Thyroid gland (tissue), 4 donors: ENCODE data around the gene AP1B1. TPM values are rescaled to one million over a fixed set of nuclear protein-coding genes. Genes with fewer than 3 reads are reported as not detected.

Source experiments
- DNase-seq, 2 donors: peaks; one replicate each; pipeline ENCODE4 v3.0.0-alpha.2; 2019
- H3K27ac ChIP-seq, 3 donors: fragments of 200-600 bp; sonication (generic); 1 replicate in 2 of 3; 2 replicates in 1 of 3; pipeline ENCODE4 v1.5.1; 2016 to 2019; ENCODE audit warnings: mild to moderate bottlenecking in 1 of 3, moderate library complexity in 1 of 3
- H3K27me3 ChIP-seq: fragments of 200-600 bp; sonication (generic); one replicate; pipeline ENCODE4 v1.5.1; 2019
- H3K36me3 ChIP-seq, 2 donors: fragments of 200-600 bp; sonication (generic); one replicate each; pipeline ENCODE4 v1.5.1; 2016 to 2019
- H3K4me1 ChIP-seq, 2 donors: fragments of 200-600 bp; sonication (generic); one replicate each; pipeline ENCODE4 v1.5.1; 2017 to 2019
- H3K4me3 ChIP-seq, 3 donors: fragments of 200-600 bp; sonication (generic); replicated peaks in 1 of 3; 1 replicate in 2 of 3; 2 replicates in 1 of 3; pipeline ENCODE4 v1.5.1; 2016; ENCODE audit warnings: mild to moderate bottlenecking in 1 of 3
- H3K9me3 ChIP-seq: fragments of 200-600 bp; sonication (generic); one replicate; pipeline ENCODE4 v1.5.1; 2017
- CTCF ChIP-seq, 6 experiments: fragments of 200-600 bp in 3 of 6; fragments of 450-650 bp in 3 of 6; sonication (generic) in 3 of 6; IDR thresholded peaks; one replicate each; pipeline ENCODE4 v1.5.1; 2016 to 2019; ENCODE audit warnings: antibody characterized with exemption in 6 of 6, mild to moderate bottlenecking in 2 of 6, inconsistent platforms in 1 of 6, moderate library complexity in 1 of 6
- POLR2A ChIP-seq, 2 donors: fragments of 450-650 bp; IDR thresholded peaks; one replicate each; pipeline ENCODE4 v1.6.1; 2017; ENCODE audit warnings: antibody characterized with exemption in 2 of 2, mild to moderate bottlenecking in 2 of 2, moderate library complexity in 1 of 2
- WGBS, 2 donors: methylation state at CpG; one replicate each; pipeline ENCODE4 v1.1.5; 2017; 5-methylcytosine and 5-hydroxymethylcytosine counted together
- intact Hi-C: fragments of 100-400 bp; cut with DNase I; formaldehyde crosslinking; loops from one replicate; pipeline ENCODE4 v1.15.1; 2023
- total RNA-seq, 4 donors: library from RNA; depleted of rRNA; stranded (reverse); fragments of >200 nt; gene quantifications; one replicate each; pipeline ENCODE4 v1.2.3, GENCODE V29; 2016

AP1B1 gene
- total RNA-seq, 4 donors from 2014 or later = 45.0 to 103 (median 91.4) TPM

GRCh38 chr22:29309332-29310064, 78.9 kb downstream of the AP1B1 start:
- Histone ChIP-seq H3K27me3 (peaks cover 10% of the 10 kb centered on the region), H3K4me3 (no peak overlapping the region), H3K27ac (peak overlapping the region in 2 of 3 donors; percentile 41 to 43), H3K4me1 (peaks cover 24 to 66% of the 10 kb centered on the region in 2 donors), H3K9me3 (no peaks in the 10 kb centered on the region), H3K36me3 (no peaks in the 10 kb centered on the region)
- TF ChIP-seq POLR2A (IDR thresholded peaks at IDR 0.05) = no peak
- WGBS, 2 donors = 89 to 96% methylated on average over 13 to 19 of the region's 21 CpGs
- intact Hi-C loops = loop anchor here (5.0 to 10.0 kb wide), 2 partner anchors 37 to 75 kb away; partner anchors contain the start of gene AP1B1
- no peak for DNase-seq

GRCh38 chr22:29308791-29309262, 79.5 kb downstream of the AP1B1 start:
- intact Hi-C loops = loop anchor here (5.0 kb wide), 1 partner anchor 37 kb away; no protein-coding TSS in a partner anchor
- TF ChIP-seq CTCF (IDR thresholded peaks at IDR 0.05) (no peak), POLR2A (IDR thresholded peaks at IDR 0.05) (no peak)
- Histone ChIP-seq H3K4me3 (no peak overlapping the region), H3K9me3 (no peaks in the 10 kb centered on the region), H3K27ac (peak overlapping the region in 2 of 3 donors; percentile 43 to 74), H3K4me1 (peaks cover 20 to 59% of the 10 kb centered on the region in 2 donors), H3K27me3 (peaks cover 5% of the 10 kb centered on the region), H3K36me3 (no peaks in the 10 kb centered on the region)
- 70 to 86% methylated on average over 11 of the region's 13 CpGs for WGBS, 2 donors
- DNase-seq = no peak

GRCh38 chr22:29308148-29308790, 80.1 kb downstream of the AP1B1 start:
- TF ChIP-seq POLR2A (IDR thresholded peaks at IDR 0.05) = no peak
- no peak for TF ChIP-seq CTCF (IDR thresholded peaks at IDR 0.05)
- Histone ChIP-seq H3K27ac (peak overlapping the region in 2 of 3 donors; percentile 43 to 74), H3K27me3 (no peaks in the 10 kb centered on the region), H3K9me3 (no peaks in the 10 kb centered on the region), H3K36me3 (no peaks in the 10 kb centered on the region), H3K4me3 (no peak overlapping the region), H3K4me1 (peaks cover 15 to 53% of the 10 kb centered on the region in 2 donors)
- intact Hi-C loops = loop anchor here (5.0 kb wide), 1 partner anchor 36 kb away; no protein-coding TSS in a partner anchor
- no peak for DNase-seq
- WGBS, 2 donors = 91 to 93% methylated on average over 26 to 35 of the region's 50 CpGs

- intact Hi-C loops = loop anchor here (5.0 kb wide), 1 partner anchor 35 kb away; no protein-coding TSS in a partner anchor
- 80 to 88% methylated on average over 6 to 20 of the region's 20 CpGs for WGBS, 2 donors
Observed at GRCh38 chr22:29307596-29308147, 80.7 kb downstream of the AP1B1 start.

More at GRCh38 chr22:29307596-29308147, 80.7 kb downstream of the AP1B1 start:
- Histone ChIP-seq H3K4me3 (peak overlapping the region; percentile 75 to 99 (median 78)), H3K27me3 (no peaks in the 10 kb centered on the region), H3K36me3 (no peaks in the 10 kb centered on the region), H3K4me1 (peaks cover 12 to 55% of the 10 kb centered on the region in 2 donors), H3K9me3 (no peaks in the 10 kb centered on the region), H3K27ac (peak overlapping the region; percentile 38 to 78 (median 74))
- TF ChIP-seq POLR2A (IDR thresholded peaks at IDR 0.05) (no peak), CTCF (IDR thresholded peaks at IDR 0.05) (no peak)
- DNase-seq = no peak
